Loucy (cell line): Measurements from ENCODE around the gene CCDC188.

Source experiments
- EZH2phosphoT487 ChIP-seq: fragments of 200-600 bp; IDR thresholded peaks from 2 replicates; pipeline ENCODE4 v1.6.1; 2018; ENCODE audit warnings: antibody characterized with exemption, mild to moderate bottlenecking, moderate library complexity, borderline replicate concordance
- TF ChIP-seq, protein P1 (sequence below): fragments of 200-600 bp; sonication (generic); conservative IDR thresholded peaks from 2 replicates; pipeline ENCODE4 v1.5.1; 2014; ENCODE audit warnings: mild to moderate bottlenecking, antibody characterized with exemption, low read length

DNA sequence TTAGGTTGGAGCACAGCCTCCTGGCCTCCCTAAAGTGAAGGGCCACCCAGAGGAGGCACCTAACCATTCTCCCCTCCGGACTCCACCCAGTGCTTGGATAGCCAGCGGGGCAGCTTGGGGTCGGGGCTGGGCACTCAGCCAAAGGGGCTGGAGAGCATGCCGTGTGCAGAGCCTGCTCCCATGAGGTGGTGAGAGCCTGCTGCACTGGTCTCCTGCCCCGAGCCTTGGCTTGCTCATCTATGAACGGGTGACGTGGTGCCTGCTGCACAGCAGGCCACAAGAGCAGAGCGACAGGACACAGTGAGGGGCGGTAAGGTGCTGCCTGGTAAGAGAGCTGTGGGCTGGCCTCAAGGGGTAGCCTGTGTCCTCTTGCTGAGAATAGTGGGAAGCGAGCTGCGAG lies 14.0 kb upstream of the CCDC188 start:
- TF ChIP-seq, protein P1, sequence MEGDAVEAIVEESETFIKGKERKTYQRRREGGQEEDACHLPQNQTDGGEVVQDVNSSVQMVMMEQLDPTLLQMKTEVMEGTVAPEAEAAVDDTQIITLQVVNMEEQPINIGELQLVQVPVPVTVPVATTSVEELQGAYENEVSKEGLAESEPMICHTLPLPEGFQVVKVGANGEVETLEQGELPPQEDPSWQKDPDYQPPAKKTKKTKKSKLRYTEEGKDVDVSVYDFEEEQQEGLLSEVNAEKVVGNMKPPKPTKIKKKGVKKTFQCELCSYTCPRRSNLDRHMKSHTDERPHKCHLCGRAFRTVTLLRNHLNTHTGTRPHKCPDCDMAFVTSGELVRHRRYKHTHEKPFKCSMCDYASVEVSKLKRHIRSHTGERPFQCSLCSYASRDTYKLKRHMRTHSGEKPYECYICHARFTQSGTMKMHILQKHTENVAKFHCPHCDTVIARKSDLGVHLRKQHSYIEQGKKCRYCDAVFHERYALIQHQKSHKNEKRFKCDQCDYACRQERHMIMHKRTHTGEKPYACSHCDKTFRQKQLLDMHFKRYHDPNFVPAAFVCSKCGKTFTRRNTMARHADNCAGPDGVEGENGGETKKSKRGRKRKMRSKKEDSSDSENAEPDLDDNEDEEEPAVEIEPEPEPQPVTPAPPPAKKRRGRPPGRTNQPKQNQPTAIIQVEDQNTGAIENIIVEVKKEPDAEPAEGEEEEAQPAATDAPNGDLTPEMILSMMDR: no peak
- no peak for TF ChIP-seq EZH2phosphoT487
